Measurements from ENCODE around the gene ZBED4.
A peak's percentile ranks its signal among the peaks of the same experiment; 100 is the strongest.

- TF ChIP-seq POLR2A (IDR thresholded peaks at IDR 0.05) (peak in 1 of 2 donors; percentile 58), CTCF (IDR thresholded peaks at IDR 0.05) (no peak)
Observed at GRCh38 chr22:49933236-49934159, 79.9 kb downstream of the ZBED4 start.
